Liver (tissue), 9 donors: ENCODE results near the gene CPLX4. TPM values are rescaled to one million over a fixed set of nuclear protein-coding genes. Genes with fewer than 3 reads are reported as not detected.

ENCODE experiments used
- DNase-seq: peaks from one replicate; pipeline ENCODE4 v3.0.0-alpha.2; 2017; ENCODE audit warnings: low spot score
- H3K27ac ChIP-seq, 2 donors: one replicate each; pipeline ENCODE4 v1.7.0; 2013; ENCODE audit warnings: inconsistent platforms in 2 of 2, low read length in 2 of 2, control low read depth in 1 of 2, low read depth in 1 of 2, mild to moderate bottlenecking in 1 of 2
- H3K27me3 ChIP-seq, 4 donors: one replicate each; pipeline versions ENCODE4 v1.6.1 to v1.7.0; 2013; ENCODE audit warnings: low read length in 3 of 4, inconsistent platforms in 1 of 4, mild to moderate bottlenecking in 1 of 4, moderate library complexity in 1 of 4; ENCODE audit not compliant: control insufficient read depth in 4 of 4, insufficient read depth in 4 of 4
- H3K36me3 ChIP-seq, 4 donors: one replicate each; pipeline versions ENCODE4 v1.6.1 to v1.7.0; 2013; ENCODE audit warnings: low read length in 3 of 4, mild to moderate bottlenecking in 3 of 4, low read depth in 1 of 4, moderate library complexity in 1 of 4; ENCODE audit not compliant: control insufficient read depth in 4 of 4, insufficient read depth in 3 of 4
- H3K4me1 ChIP-seq, 4 donors: one replicate each; pipeline versions ENCODE4 v1.6.1 to v1.7.0; 2013; ENCODE audit warnings: low read length in 3 of 4, mild to moderate bottlenecking in 3 of 4, moderate library complexity in 1 of 4; ENCODE audit not compliant: control insufficient read depth in 4 of 4, insufficient read depth in 4 of 4
- H3K4me3 ChIP-seq, 3 donors: one replicate each; pipeline versions ENCODE4 v1.6.1 to v1.7.0; 2013; ENCODE audit warnings: low read length in 3 of 3, control low read depth in 1 of 3, low read depth in 1 of 3, mild to moderate bottlenecking in 1 of 3
- H3K9ac ChIP-seq, 2 donors: one replicate each; pipeline ENCODE4 v1.7.0; 2013; ENCODE audit warnings: low read length in 2 of 2, mild to moderate bottlenecking in 2 of 2, moderate library complexity in 2 of 2, control low read depth in 1 of 2, low read depth in 1 of 2
- H3K9me3 ChIP-seq, 4 donors: one replicate each; pipeline versions ENCODE4 v1.6.1 to v1.7.0; 2013; ENCODE audit warnings: low read length in 3 of 4; ENCODE audit not compliant: control insufficient read depth in 4 of 4
- ATF3 ChIP-seq: IDR thresholded peaks from 2 replicates; pipeline ENCODE4 v1.6.1; 2016; ENCODE audit warnings: antibody characterized with exemption
- EGR1 ChIP-seq, 2 donors: IDR thresholded peaks; 2 replicates each; pipeline ENCODE4 v1.6.1; 2016 to 2018; ENCODE audit warnings: antibody characterized with exemption in 2 of 2, low read depth in 2 of 2
- FOXA1 ChIP-seq: IDR thresholded peaks from 2 replicates; pipeline ENCODE4 v1.6.1; 2016; ENCODE audit warnings: antibody characterized with exemption
- FOXA2 ChIP-seq: IDR thresholded peaks from 2 replicates; pipeline ENCODE4 v1.6.1; 2016; ENCODE audit warnings: antibody characterized with exemption
- GABPA ChIP-seq, 2 donors: IDR thresholded peaks in 1 of 2; conservative IDR thresholded peaks in 1 of 2; 2 replicates each; pipeline ENCODE4 v1.6.1; 2016; ENCODE audit warnings: antibody characterized with exemption in 2 of 2, mild to moderate bottlenecking in 1 of 2, moderate library complexity in 1 of 2
- HNF4G ChIP-seq: IDR thresholded peaks from 2 replicates; pipeline ENCODE4 v1.6.1; 2016; ENCODE audit warnings: antibody characterized with exemption
- JUND ChIP-seq, 2 donors: IDR thresholded peaks; 2 replicates each; pipeline ENCODE4 v1.6.1; 2016; ENCODE audit warnings: antibody characterized with exemption in 2 of 2
- MAX ChIP-seq: IDR thresholded peaks from 2 replicates; pipeline ENCODE4 v1.6.1; 2016; ENCODE audit warnings: antibody characterized with exemption
- NR2F2 ChIP-seq: IDR thresholded peaks from 2 replicates; pipeline ENCODE4 v1.6.1; 2016; ENCODE audit warnings: antibody characterized with exemption
- REST ChIP-seq: IDR thresholded peaks from 2 replicates; pipeline ENCODE4 v1.6.1; 2016; ENCODE audit warnings: antibody characterized with exemption, mild to moderate bottlenecking
- RXRA ChIP-seq, 2 donors: IDR thresholded peaks; 2 replicates each; pipeline ENCODE4 v1.6.1; 2017 to 2018; ENCODE audit warnings: antibody characterized with exemption in 2 of 2, mild to moderate bottlenecking in 1 of 2
- SP1 ChIP-seq: IDR thresholded peaks from 2 replicates; pipeline ENCODE4 v1.6.1; 2018; ENCODE audit warnings: antibody characterized with exemption, mild to moderate bottlenecking
- TAF1 ChIP-seq: conservative IDR thresholded peaks from 2 replicates; pipeline ENCODE4 v1.6.1; 2016; ENCODE audit warnings: antibody characterized with exemption, mild to moderate bottlenecking
- YY1 ChIP-seq: IDR thresholded peaks from 2 replicates; pipeline ENCODE4 v1.6.1; 2016; ENCODE audit warnings: antibody characterized with exemption, mild to moderate bottlenecking
- ZBTB33 ChIP-seq: IDR thresholded peaks from 2 replicates; pipeline ENCODE4 v1.6.1; 2016; ENCODE audit warnings: antibody characterized with exemption
- WGBS: extraction: QIAGEN DNeasy Blood & Tissue Kit; methylation state at CpG from one replicate; pipeline ENCODE4 v1.1.7; 2013; 5-methylcytosine and 5-hydroxymethylcytosine counted together
- polyA plus RNA-seq, 2 donors: library from polyadenylated mRNA; stranded (reverse) in 1 of 2; unstranded in 1 of 2; fragments of 200-250 nt in 1 of 2; fragments of >200 nt in 1 of 2; fragmentation: Nextera tagmentation in 1 of 2; extraction: Ambion mirVana in 1 of 2; gene quantifications; one replicate each; pipeline versions ENCODE4 v1.2.1 to v1.2.3, GENCODE V29; 2013 to 2015
- total RNA-seq, 2 donors: library from RNA; depleted of rRNA; stranded (reverse); fragments of >200 nt; gene quantifications; one replicate each; pipeline ENCODE4 v1.2.3, GENCODE V29; 2014
- donor health status: healthy.
- donor health status: healthy.
- donor health status: healthy.
- donor health status: healthy.
- donor health status: healthy.

Gene CPLX4
- total and polyA plus RNA-seq, 4 donors = not detected

GRCh38 chr18:59276047-59276446, 42.4 kb downstream of the CPLX4 start:
- Histone ChIP-seq H3K4me3 (no peak overlapping the region), H3K36me3 (no peaks in the 10 kb centered on the region), H3K4me1 (peaks cover 8 to 23% (median 10%) of the 10 kb centered on the region in 4 donors), H3K27me3 (peaks cover 3 to 17% (median 11%) of the 10 kb centered on the region in 4 donors), H3K9ac (no peak overlapping the region), H3K27ac (no peak overlapping the region), H3K9me3 (no peaks in the 10 kb centered on the region)
- no peak for TF ChIP-seq FOXA1
- TF ChIP-seq HNF4G = no peak
- no peak for TF ChIP-seq FOXA2
- TF ChIP-seq RXRA (IDR thresholded peaks at IDR 0.05) = no peak
- TF ChIP-seq EGR1 (IDR thresholded peaks at IDR 0.05; ENCODE audit: low read depth in 2 of 2) = no peak
- TF ChIP-seq SP1 = no peak
- TF ChIP-seq YY1 = no peak
- no peak for TF ChIP-seq MAX
- no peak for TF ChIP-seq NR2F2
- TF ChIP-seq GABPA (IDR thresholded peaks at IDR 0.05 in 1 of 2, conservative IDR thresholded peaks at IDR 0.05 in 1 of 2) = no peak
- no peak for TF ChIP-seq TAF1
- TF ChIP-seq JUND (IDR thresholded peaks at IDR 0.05) = no peak
- no peak for DNase-seq
- WGBS = 25% methylated on average over 5 of the region's 5 CpGs

GRCh38 chr18:59275406-59275949, 43.0 kb downstream of the CPLX4 start:
- Histone ChIP-seq H3K27me3 (peaks cover 3 to 17% (median 11%) of the 10 kb centered on the region in 4 donors), H3K36me3 (no peaks in the 10 kb centered on the region), H3K9me3 (no peaks in the 10 kb centered on the region), H3K9ac (no peak overlapping the region), H3K4me3 (no peak overlapping the region), H3K4me1 (peaks cover 8 to 23% (median 10%) of the 10 kb centered on the region in 4 donors), H3K27ac (no peak overlapping the region)
- 26% methylated on average over 6 of the region's 6 CpGs for WGBS
- no peak for TF ChIP-seq RXRA (IDR thresholded peaks at IDR 0.05)
- TF ChIP-seq JUND (IDR thresholded peaks at IDR 0.05) = no peak
- TF ChIP-seq REST = no peak
- no peak for TF ChIP-seq FOXA2
- no peak for TF ChIP-seq ATF3
- TF ChIP-seq FOXA1 = no peak
- TF ChIP-seq MAX = no peak
- no peak for TF ChIP-seq ZBTB33
- TF ChIP-seq GABPA (IDR thresholded peaks at IDR 0.05 in 1 of 2, conservative IDR thresholded peaks at IDR 0.05 in 1 of 2) = no peak
- no peak for DNase-seq
